Measurements from ENCODE around the gene BTBD16.

BTBD16 gene

DNA sequence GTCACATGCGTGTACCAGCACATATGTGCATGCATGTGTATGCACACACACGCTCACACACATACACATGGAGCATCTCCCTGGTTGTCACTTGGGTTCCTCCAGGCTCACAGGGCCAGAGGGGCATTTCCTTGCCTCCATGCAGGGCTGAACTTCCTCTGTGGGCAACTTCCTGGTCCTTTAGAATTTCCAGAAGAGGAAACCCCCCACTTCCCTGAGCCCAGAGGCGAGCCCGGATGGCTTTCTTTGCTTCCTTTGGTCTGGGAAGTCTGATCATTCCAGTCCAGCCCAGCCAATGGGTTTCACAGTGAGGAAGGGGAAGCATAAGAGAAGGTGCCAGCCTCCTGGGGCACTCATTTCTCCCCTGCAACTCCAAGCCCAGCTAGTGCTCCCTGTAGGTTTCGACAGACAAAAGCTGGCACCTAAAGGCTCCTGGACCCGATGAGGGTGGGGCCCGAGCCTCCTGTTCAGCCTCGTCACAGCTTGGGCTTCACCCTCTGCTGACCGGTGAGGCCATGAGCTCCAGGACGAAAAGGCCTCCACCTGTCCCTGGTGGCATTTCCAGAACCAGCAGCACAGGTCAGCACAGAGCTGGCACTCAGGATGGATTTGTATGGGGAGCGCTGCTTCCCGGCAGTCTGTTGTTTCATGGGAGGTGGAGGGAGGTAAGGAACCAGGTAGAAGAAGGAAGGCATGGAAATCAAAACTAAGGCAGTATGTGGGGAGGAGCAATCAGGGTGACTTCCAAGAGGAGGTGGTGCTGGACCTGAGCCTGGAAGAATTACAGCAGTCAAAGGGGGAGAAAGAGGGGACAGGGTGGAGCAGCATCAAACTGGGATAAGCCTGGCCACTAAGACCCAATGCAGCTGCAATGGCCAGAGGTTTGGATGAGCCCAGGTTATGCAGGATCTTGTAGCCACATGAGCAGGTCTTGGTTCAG lies 23.7 kb downstream of the BTBD16 start:
- no peak for DNase-seq

DNA sequence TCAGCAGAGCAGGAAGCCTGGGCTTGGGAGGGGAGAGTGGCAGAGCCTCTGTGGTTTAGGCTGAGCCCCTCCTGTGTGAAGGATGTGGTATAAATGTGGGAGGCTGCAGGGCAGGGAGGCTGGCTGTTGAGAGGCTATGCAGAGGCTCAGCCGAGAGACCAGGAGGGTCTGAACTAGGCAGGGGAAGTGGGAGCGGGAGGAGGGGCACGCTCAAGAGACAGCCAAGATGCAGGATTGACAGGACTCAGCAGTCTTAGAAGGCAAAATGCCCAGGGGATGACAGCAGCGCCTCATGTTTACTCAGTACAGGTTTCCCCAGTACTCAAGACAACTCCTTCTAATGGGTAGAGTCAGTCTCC lies 24.3 kb downstream of the BTBD16 start:
- DNase-seq: no peak

DNA sequence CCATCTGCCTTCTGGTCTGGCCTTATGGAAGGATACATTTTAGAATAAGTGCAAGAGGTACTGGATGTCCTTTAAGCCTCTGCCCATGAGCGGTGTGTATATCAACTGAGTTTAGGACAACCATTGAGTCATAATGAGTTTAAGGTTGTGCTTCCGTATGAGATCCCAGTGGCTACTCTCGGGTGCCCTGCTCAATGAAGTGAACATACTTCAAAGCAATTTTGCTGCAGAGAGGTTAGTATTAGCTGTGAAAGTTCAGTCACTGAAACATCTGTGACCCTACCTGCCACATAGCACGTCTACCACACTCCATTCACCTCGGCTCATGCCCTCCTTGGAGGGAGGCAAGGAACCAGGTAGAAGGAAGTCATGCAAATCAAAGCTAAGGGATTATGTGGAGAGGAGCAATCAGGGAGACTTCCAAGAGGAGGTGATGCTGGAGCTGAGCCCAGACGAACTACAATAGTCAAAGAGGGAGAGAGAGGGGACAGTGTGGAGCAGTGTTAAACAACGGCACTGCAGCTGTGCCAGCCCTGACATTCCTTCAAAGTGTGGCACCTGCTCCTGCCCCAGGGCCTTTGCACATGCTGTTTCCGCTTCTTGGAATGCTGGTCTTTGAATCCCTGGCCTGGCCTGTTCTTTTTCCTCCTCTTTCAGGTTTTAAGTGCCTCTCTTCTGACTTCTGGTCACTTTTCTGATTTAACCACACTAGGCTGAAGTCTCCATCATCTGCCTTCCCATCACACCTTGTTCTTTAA lies 25.4 kb downstream of the BTBD16 start:
- DNase-seq: no peak

DNA sequence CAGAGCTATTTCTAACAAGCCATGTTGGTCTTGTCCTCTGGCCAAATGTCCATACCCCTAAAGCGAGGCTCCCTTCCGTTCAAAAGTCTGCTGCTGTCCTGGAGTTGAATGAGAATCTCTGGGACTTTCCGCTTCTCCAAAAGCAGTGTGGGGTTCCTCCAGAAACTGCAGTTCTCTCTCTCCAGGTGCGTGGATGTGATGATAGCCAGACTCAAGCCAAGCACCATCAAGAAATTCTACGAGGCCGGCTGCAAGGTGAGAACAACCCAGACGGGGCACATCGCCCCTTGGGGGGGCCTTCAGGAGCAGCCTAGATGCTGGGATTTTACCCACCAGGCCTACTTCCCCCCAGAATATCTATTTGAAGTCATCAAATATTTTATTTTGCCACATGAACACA lies 26.5 kb downstream of the BTBD16 start:
- no peak for DNase-seq

DNA sequence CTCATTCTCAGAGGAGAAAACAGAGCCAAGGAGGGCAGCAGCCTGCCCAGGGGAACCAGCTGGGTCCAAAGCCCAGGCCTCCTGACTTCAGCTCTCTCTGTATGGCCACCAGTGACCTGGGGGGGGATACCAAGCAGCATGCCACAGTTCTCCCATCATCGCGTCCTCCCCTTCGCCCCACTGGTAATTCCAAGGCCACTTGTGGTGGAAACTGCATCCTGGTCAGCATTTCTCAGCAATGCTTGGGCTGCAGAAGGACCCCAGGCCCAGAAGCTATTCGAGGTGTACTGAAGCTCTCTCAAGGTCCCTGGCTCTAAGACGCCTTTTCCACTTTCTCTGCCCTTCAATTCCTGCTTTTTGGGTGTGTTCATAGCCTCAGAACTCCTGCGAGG lies 27.1 kb downstream of the BTBD16 start:
- no peak for DNase-seq

DNA sequence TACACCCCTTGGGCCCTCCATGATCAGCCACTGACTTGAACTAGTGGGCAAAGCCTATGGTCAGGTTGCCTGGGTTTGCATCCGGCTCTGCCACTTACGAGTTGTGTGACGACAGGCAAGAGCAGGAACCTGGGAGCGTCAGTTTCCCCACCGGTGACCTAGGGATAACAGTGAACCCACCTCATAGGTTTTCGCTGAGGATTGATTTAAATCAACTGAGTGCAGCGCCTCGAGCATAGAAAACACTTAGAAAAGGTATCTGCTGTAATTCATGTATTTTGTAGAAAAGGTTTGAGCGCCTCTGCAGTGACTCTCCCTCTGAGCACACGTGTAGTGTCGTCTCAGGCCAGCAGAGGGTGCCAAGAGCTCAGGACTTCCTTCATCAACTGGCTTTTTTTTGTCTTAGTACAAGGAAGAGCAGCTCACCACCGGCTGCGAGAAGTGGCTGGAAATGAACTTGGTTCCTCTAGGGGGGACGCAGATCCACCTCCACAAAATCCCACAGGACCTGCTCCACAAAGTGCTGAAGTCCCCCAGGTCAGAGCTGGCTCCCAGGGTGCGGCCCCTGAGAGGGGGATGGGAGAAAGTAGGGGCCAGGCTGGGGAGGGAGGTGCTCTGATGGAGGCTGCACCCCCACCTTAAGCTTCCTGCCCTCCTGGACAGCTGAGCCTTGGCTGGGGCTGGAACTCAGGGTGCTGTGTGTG lies 27.7 kb downstream of the BTBD16 start:
- peak in 50 of 56 donors; percentile 21 to 83 (median 54) for DNase-seq

DNA sequence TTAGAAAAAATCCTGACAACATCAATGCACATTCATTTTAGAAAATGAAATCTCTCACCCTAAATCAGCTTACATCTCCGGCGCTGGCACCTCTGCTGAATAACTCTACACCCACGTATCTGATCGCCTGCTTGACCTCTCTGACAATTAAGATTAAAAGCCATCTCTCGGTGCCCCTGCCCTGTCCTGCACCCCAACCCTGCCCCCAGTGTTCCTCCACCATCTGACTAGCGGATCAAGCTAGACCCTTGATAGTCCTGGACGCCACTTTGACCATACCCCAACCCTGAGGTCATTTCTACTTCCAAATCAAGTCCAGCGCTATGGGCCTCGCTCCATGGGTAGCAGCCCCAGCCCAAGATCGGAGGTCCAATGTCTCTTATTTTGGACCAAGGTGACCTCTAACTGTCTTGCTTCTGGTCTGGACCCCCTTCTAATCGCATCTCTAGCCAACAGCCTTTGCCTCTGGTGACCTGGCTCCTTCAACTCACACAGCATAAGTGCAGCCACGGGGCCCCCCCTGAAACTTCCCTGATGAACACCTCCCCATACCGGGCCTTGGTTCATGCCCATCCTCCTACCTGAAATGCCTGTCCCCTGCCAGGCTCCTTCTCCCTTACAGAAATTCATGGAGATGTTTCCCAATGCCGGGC lies 28.5 kb downstream of the BTBD16 start:
- DNase-seq: no peak

DNA sequence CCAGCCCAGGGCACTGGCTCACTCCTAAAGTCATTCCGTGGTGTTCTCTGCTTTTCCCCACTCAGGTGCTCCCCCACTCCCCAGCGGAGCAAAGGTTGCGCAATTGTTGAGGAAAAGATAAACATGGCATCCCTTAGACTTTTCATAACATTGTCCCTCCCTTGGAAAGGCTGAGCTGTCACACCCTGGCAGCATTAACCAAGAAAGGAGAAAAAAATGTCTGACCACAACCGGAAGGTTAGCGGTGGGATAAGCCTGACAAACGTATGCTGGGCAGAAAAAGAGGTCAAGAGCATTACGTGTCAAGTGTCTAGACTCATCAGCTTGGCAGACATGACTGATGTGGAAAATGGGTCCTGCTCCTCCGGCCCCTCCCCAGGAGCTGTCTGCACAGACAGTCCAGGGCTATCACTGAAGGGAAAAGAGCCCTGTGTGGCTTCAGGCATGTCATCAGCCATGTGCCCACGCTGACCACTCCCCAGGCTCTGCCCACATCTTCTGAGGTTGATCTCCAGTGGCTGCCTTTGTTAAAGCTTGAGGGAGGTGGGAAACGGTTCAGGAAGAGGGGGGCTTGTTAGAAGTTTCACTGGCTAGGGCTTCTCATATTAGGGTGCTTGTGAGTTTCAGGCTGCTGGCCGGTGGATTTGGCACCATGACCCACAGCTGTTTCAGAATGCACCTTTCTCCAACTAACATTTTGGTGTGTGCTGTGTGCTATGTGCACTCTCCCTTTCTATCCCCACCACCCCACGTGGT lies 30.1 kb downstream of the BTBD16 start:
- no peak for DNase-seq

DNA sequence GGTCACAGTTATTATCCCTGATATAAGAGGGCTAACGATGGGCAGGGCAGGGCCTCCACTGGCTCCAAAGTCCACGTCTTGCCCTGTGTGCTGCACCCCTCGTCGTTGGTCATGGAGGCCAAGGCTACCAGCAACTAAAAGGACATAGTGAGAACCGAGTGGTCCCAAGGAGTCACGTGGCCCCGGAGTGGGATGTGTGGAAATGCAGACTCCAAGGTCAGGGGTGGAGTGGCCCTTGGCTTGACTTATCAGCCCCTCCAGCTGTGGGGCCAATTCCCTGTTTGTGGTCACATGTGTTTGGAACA lies 30.7 kb downstream of the BTBD16 start:
- DNase-seq: no peak

DNA sequence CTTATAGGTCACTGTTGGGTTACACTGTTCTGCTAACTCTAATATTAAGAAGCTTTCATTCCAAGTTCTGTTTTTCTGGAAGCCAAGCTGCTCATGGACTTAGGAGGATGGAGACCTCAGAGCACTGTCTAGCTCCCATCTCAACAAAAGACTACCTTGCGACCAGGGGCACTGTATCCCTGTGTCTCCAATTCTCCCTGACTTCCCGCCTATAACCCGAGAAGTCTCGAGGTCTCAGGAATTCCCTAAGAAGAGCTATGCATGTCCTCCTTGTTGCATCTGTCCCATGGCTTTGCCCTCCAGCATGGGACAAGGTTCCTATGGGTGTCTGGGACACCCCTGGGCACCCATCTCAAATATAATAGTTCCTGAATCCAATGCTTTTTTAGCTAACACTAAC lies 31.2 kb downstream of the BTBD16 start:
- no peak for DNase-seq

DNA sequence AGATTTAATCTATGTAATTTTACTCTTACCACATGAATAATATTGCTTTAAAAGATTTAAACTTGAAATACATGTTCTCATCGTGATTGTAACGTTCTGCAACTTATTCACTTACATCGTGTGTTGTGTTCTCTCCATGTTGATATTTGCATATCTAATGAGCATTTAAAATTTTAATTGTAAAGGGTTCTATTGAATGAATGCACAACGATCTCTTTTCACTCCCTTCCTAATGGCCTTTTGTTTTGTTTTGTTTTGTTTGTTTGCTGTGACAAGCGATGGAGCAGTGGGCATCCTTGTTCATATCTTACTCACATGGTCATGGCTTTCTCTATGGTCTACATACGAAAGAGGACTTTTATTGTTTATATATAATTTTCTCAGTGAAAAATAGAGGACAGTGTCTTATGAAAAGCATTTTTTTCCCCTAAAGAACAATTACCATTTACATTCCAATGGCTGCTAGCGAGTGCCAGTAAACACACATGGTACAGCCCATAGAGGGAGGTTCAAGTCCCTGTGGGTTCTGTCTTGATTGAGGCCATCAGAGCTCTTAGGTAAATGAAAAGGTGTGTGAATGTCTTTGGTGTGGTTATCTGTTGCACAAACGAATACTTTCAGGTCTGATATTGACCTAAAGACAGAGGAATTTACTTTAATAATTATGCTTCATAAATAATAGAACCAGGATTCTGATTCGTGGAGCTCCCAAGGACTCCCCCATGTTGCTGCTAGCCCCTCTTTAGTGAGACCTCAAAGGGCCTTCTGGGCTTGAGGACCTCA lies 32.4 kb downstream of the BTBD16 start:
- peak in 2 of 56 donors; percentile 7 to 36 for DNase-seq

DNA sequence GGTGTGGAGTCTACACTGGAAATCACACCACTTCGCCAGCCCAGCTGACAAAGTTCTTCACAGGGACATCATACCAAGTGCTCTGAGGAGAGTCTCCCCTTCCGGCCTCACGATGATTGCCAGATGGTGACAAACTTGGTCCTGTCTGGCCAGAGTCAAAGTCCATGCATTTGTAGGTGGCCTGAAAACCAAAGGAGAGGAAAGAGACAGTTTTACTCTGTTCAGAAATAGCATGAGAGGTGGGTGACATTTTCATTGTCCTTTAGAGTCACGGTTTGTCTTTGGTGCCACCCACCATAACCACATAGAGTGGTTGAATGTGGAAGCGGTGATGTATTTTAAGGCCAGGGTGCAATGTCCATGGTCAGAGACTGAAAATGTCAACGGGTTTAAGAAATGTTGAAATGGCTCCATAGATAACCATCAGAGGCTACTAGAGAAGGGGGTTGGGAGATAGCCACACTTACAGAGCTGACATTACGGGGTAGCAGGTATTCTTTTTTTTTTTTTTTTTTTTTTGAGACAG lies 33.0 kb downstream of the BTBD16 start:
- DNase-seq: peak in 1 of 56 donors; percentile 24

DNA sequence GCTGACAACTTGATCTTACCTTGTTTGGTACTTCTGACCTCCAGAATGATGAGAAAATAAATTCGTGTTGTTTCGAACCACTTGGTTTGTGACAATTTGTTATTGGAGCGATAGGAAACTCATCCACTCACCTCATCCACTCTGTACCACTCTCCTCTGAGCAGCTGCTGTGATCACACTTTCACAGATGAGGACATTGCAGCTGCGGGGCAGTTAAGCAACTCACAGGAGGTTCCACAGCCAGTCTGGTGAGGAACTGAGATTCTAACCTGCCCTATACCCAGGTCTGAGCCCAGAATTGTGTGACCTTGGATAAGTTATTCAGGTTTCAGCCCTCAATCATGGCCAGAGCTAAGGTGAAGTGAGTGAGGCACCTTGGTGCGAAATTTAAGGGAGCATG lies 35.2 kb downstream of the BTBD16 start:
- no peak for DNase-seq

DNA sequence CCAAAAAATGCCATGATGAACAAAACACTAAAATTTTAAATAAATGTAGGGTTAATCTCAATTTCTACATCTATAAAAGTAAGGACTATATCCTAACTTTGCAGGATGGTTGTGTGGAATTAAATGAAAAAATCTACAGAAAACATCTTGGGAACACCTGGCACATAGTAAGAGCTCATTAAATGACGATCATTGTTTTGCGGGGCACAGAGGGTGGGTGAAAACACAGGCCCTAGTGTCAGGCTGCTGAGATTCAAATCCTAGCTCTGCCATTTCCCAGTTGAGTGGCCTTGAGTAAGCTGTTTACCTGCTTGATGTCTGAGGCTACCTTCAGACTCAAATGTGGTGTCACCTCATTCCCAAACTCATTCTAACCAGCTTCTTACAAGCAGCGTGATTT lies 35.6 kb downstream of the BTBD16 start:
- DNase-seq: no peak

DNA sequence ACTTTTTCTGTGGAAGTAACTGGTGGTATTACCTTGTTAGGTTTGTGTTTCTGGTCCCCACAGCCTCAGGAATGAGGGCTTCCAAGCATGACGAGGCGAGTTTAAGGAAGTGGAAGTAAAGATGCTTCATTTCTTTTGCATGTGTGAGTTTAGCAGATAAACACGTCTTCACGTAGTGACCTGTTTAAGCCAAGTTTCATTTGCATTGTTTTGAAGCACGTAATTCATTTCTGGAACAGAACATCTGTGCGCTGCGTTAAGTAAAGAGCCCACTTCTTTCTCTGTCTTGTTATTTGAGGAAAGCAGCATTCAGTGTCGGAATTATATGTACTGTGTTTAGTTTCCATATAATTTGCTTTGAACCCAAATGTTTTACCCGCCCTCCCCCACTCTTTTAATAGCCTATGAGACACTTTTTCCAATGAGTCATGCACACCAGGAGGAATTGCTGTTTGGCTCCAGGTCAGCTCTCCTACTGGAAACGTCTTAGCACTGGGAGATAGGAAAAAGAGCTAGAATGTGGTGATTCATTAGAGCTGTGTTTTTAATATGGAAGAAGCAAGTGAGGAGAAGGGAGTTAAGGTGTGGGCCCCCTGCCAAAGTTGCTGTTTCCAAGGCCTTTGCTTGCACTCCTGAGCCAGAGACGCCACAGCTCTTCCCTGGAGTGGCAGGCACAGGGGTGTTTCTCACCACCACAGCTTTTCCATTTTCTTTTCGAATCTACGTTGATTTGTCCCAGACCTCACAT lies 36.7 kb downstream of the BTBD16 start:
- DNase-seq: peak in 4 of 56 donors; percentile 5 to 30 (median 22)

DNA sequence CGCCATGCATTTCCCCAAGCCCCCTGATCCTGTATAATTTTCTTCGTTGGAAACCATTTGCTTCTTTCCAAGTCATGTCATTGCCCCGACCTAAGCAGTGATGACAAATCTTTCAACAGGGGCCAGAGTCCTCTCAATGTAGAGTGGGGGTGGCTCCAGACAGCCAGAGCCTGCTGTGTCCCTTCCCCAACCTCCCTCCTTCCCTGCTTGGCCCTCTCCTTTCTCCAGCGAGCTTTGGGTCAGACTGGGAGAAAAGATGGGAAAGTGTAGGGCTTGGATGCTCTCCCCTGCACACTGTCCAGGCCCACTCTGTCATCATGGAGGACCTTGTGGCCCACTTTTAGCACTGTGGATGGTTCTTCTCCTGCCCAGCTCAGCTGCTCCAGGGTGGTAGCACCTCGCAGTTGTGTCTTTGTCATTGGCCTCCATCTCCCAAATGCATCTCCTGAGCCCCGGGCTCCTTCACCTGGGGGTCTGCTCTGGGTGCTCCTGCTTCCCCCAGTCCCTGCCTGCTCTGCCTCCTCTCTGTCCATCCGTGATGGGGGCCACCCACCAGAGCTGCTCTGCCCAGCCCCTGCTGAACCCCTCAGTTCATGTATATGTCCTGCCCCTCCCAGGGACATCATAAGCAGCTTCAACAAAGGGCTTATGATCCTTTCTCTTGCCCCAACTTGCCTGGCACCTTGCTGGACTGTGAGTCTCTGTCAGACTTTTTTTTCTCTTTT lies 37.5 kb downstream of the BTBD16 start:
- DNase-seq: no peak

DNA sequence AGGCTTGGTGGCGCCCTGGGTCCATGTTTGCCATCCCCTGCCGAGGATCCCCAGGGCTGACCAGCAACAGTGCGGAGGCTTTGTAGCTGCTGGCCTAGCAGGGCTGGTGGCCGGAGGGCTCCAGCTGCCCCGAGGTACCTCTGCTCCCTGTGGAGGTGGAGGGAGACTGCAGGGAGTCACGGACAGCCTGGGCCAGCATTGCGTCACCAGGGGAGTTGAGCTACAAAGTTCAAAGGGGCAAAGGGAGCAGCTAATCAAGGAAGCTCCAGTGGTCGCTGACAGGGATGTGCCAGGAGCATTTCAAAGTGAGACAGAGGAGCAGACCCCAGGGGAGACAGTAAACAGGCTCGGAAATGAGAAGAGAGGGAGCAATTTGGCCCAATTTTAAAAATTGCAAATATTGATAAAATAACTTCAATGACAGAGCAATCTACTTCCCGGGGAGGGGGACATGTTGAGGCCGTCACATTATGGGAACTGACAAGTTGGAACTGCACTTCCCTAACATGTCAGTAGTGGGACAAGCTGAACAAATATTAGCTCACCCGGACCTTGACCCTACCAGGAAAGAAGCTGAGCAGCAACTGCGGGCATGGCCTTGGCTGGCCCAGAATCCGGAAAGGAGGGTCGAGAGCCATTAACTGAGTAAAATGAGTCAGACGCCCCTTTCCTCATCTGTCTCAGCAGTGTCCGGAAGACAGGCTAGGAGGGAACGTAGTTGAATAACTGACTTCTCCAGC lies 39.4 kb downstream of the BTBD16 start:
- no peak for DNase-seq

DNA sequence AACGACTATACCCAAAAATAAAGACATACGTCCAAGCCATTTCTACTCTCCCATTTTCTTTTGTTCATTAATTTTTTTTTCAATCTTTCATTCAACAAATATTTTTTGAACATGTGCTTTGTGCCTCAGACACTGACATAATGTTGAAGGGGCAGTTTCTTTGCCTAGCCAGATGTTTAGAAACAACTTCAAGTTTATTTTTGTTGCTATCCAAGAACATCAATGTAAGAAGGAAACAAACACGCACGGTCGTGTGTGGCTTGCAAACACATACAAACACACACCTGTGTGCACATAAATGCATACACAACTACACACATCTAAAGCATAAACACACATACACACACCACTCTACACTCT lies 39.9 kb downstream of the BTBD16 start:
- DNase-seq: no peak

Measured in nucleus accumbens (tissue), 56 donors.